GM21381 (cell line): Measurements from ENCODE around the gene OXNAD1.

Source experiments
- ATAC-seq: cut with Tn5 transposase; IDR thresholded peaks from one replicate; pipeline ENCODE4 v1.9.1; 2021; ENCODE audit warnings: mild to moderate bottlenecking, moderate library complexity; ENCODE audit not compliant: unreplicated experiment

OXNAD1 gene

DNA sequence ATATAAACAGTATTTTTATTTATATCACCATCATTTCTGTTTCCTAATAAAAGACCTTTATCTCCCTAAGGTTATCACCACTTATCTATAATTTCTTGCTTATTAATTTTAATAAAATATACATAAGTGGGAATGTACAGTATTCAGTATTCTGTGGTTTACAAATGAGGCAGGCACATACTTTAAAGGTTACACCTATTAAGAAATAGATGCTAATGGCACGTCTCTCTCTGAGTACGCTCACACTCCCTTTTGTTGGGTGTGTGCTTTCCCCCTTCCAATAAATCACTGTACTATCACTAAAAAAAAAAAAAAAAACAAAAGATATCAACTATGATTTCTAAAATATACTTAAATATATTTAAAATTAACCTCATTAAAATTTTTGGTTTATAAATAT is 8.9 kb downstream of the OXNAD1 start:
- ATAC-seq = no peak

DNA sequence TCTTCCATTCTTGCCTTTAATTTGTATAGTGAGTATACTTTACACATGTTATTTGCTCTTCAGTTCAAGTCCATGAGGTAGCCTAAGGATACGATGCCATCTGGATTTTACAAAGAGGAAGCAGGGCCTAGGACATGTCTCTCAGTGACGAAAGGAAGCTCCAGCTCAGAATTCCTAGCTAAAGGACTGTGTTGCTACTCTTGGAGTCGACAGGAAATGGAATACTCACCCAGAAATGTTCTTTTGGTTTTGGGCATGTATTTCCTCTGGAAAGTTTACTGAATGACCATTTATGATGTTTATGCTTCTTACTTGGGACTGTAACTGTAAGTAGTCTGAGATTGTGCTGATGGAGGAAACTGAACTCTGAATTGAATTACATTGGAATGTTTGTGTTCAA is 12.5 kb downstream of the OXNAD1 start:
- no peak for ATAC-seq

DNA sequence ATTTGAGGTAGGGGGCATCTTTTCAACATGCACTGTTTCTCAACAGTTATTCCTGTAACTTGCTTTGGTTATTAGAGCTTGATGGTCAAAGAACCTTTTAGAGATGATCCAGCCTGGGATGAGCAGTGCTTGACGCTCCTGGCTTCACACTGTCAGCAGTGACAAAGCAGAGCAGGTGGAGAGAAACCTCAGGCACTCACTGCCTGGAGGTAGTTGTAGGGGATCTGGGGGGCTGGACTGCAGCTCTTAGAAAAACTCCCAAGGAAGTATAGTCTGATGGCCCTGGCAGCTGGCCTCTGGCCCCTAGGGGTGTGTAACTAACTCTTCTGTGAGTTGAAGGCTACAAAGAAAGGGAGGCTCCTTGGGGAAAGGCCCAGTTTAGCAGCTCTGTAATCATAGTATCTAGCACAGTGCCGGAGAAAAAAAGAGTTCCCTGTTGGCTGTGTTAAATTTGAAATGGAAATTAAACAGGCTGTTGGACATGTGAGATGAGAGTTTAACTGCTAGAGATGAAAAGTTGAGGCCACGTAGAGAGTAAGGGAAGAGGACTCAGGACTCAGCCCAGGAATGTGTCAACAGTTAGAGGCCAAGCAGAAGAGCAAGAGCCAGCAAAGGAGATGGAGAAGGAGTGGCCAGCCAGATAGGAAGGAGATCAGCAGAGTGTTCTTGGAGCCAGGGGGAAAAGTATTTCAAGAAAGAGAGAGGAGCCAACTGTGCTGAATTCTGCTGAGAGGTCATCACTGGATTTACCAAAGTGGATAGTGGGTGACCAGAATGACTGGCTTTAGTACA is 14.2 kb downstream of the OXNAD1 start:
- ATAC-seq = no peak

DNA sequence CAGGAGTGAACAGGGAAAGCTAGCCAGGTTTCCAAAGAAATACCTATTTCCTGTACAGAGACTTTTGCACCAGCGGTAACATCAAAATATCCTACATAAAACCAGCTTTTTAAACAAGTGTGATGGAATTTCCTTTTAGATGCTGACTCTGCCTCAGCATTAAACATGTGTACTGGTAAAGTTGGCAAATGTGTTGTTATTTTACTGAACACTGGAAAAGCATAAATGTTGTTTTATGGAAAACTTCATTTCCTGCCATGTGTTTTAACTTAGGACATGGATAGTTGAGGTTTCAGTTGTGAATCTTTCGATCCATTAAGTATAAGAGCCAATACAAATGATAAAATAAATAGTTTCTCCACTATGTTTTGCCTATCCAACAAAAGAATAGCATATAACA is 15.7 kb downstream of the OXNAD1 start:
- ATAC-seq = no peak

DNA sequence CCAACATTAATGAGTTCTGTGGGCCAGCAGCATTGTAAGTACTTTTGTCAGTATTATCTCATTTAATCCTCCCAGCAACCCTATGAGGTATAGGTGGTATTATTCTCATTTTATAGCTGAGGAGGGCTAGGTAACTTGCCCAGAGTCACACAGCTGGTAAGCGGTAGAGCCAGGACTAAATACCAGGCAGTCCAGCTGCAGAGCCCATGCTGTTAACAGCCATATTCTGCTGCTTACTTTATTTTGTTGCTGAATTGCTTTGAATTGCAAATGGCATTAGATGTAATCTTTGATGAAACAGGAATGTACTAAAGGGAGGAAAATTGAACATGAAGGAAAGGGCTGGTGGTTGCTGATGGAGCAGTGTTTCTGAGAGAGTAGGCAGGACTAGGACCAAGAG is 19.6 kb downstream of the OXNAD1 start:
- no peak for ATAC-seq

DNA sequence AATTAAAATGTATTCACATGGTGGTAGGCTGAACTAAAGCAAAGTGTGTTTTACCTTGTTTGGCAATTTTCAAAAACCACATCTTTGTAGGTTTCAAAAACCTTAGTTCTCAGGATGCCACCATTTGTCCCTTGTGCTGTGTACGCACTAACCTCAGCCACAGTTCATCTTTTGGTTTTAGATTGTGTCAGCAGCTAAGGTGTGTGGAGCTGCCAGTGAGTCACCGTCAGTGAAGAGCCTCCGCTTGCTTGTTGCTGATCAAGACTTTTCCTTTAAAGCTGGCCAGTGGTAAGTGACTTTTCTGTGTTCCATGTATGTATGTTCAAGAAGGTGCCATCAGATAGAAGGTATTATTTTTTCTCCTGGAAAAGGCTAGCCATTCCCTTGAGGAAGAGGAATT is 21.1 kb downstream of the OXNAD1 start:
- ATAC-seq = peak; percentile 79

DNA sequence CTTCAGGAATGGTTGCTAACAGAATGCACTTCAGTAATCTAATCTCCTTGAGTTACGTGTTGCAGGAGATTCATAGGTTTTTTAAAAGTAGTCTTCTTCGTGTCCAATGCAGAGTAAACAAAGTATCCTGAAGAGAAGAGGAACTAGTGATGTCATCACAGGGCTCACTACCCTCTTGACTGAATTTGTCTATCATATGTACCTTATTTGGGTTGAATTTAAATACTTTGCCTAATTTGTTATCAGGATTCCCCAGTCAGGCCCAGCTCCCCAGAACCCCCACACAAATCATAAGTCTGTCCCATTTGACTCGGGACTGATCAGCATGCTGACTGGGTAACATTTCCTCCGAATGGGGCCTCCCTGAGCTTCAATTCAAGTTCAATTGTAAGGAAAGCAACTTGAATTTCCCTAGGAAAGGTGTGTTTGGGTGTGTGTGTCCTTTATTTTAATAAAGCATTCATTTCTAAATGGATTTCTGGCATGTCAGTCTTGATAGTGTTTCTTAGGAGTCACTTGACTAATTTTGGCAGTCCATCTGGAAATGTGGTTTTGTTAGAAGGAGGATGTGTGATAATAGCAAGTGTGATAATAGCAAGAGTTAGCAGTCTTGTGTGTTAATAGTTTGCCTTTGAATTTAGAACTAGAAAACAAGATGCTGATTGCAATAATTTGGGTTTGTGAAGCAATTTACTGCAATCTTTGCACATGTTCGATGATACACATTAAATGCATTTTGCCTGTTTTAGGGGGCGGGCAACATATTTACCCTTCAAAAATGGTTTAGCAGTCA is 21.9 kb downstream of the OXNAD1 start:
- no peak for ATAC-seq

DNA sequence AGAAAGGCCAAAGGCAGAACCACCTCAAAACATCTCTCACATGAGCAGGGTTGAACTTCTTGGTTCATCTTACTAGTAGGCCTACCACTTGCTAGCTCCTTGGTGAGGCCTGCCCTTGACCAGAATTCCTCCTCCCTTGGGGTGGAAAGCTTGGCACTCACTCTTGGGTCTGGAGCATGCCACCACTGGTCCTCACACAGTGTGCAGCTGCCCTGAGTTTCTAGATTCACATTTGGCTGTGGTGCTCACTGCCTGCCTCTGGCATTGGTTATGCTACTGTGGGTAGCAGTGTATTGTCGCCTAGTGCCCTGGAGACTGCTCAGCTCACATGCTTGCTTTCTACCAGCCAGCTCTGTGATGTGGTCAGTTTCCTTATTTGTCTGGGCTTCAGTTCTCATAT is 23.7 kb downstream of the OXNAD1 start:
- no peak for ATAC-seq

DNA sequence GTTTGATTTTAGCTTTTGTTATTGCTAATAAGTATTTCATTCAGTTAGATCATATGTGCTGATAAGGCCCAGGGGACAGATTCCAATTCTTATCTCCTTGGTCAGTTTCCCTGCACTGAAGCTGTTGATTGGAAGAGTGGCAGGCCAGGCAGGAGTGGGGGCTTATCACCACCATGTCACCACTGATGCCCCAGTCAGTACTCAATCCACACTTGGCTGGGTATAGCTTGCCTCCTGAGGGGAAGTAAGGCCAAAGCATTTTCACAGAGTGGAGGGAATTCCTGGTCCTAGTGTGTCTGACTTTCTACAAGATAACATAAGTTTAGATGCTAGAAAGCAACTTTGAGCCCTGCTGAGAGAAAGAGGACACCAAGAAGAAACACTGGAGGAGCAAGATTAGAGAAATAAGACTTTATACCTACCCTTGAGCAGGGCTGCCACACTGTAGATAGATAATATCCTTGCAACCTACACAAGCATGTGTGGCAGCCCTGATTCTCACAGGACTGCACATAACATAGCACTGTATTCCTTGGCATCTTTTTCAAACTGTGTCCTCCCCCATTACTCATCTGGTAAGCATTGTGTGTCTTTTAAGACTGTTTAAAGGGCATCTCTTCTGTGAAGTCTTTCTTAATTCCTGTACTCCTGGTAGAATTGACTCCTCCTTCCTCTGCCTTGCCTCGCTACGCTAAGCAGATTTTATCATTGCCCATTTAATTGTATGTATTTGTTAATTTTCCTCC is 24.3 kb downstream of the OXNAD1 start:
- ATAC-seq = no peak

DNA sequence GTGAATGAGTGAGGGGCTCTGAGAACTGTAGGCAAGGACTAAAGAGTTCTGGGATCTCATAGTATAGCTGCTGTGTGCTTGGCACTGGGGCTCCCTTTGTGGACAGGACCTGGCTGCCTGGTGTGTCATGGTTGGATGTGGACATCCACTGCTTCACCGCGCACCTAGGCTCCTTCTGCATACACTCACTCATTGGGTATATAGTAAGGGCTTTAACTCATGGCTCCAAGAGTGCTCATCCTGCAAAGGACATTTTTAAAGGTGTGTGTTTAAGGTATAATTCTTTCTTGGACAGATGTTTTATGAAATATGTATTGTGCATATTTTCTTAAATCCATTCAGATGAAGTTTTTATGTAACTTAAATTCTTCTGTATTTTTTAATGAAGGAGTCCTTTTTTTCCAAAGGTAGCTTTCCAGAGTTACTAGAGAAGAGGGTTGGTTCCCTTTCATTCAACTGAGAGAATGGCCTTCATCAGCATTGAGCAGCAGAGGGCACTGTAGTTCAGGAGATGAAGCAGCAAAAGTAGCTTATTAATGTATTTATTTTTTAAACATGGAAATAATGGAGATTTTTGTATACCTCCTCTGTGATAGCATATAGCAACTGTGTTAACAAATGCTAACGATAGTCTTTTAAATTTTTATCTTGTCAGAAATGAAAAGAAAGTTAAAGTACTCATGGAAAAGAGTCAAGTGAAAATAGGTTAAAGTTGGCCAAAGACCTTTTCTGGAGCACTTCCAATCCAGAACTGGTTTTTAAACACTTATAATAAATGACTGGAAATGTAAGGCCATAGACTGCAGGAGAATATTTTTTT is 25.2 kb downstream of the OXNAD1 start:
- ATAC-seq = no peak

DNA sequence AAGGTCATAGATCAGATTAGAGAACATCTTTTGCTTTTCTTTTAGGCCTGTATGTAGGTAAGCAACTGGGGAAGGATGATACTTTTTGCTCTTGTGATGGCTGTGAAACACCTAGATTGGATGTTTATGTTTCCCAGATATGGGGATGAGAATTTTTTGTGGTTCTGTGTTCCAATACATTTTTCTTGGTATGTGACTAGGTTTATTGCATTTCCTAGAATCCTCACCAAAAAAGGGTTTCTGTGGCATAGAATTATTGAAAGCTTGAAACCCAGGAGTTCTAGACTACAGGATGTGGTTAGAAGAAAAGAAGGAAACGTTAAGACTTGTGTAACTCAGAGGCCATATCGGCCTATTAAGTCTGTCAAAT is 25.8 kb downstream of the OXNAD1 start:
- ATAC-seq = peak; percentile 35

DNA sequence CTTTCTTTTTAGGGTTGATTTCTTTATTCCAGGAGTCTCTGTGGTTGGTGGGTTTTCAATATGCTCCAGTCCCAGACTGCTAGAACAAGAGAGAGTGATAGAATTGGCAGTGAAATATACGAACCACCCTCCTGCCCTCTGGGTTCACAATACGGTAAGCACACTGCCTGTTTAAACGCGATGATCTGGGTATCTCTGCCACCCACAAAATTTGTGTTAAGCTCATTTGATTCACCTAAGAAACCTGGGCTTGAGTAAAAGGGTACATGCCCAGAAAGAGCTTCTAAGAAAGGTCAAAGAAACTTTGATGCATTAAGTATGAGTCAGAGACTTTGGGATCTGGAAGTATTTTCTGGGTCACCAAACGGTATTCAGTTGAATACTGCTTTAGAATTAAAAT is 29.8 kb downstream of the OXNAD1 start:
- ATAC-seq = no peak

DNA sequence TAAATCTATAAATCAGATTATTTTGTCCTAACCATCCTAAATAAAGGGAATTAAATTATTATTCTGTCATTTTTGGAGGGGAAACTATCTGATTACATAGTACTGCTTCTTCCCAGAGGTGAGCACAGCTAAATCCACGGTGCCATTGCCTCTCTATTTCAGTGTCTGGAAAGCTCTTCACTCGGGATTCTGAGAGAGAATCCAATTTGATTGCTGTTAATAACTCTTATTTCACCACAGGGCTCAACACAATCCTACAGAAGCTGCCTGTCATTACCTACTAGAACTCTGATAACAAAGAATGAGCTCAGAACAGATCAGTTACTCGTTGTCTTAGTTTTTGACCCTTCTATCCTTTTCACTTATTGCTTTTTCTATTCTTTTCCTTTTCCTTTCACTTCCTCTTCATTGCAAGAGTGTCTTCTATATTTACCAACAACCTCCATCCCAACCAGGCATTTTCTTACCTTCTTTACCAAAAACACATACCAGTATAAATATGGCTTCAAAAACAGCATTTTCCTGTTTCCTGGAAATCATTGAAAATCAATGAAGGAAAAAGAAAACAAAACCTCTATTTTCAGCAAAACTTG is 30.4 kb downstream of the OXNAD1 start:
- no peak for ATAC-seq

DNA sequence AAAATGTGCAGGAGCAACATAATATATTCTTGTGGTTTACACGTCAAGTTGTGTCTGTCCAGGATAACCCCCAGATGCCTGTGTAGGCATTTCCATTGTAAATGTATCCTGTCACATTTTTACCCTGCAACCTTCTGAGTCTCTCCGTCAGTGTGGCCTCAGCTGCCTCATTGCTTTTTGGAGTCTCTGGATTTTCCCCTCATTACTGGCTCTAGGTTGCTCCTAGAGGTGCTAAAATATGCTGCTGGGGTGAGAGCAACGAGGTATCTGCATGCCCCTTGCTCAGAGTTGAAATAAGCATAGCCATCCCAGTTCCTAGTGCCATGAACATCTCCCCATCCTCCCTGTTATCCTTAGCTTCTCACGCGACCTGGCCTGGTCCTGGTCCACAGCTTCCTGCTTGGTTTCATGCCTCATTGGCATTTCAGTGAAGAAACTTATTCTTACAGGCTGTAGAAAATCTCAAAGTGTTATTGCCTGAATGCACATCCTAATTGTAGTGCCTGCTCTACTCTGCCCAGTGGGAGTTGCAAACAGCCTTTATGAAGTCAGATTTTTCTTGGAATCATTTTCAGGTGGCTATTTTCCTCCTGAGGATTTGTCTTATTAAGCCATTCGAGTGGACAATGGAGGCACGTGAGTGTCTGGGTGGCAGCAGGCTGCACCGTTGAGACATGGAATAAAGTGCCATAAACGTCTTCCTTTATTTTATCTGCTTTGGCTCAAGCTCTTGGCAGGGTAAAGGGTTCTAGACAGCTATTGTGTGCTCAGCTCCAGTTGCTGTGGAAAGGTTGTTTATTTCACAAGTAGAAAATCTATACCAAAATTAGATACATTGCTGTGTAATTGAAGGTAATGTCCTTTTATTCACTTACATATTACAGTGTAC is 33.2 kb downstream of the OXNAD1 start:
- no peak for ATAC-seq

DNA sequence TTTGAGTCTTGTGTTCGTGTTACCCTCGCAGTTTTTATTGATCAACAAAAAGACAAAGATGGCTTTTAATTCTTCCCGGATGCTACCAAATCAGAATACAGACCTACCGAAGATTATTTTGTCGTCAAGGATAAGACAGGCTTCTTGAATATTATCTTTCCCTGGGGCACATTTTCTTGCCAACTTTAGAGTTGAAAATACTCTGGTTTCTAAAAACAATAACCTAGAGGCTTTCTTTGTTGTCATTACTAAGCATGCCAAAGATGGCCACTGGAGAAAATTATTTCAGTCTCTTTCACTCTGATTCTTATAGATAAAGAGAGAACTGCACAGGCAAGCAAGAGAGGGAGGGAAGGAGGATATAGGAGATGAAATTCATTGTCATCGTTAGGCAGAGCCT is 33.9 kb downstream of the OXNAD1 start:
- ATAC-seq = no peak

DNA sequence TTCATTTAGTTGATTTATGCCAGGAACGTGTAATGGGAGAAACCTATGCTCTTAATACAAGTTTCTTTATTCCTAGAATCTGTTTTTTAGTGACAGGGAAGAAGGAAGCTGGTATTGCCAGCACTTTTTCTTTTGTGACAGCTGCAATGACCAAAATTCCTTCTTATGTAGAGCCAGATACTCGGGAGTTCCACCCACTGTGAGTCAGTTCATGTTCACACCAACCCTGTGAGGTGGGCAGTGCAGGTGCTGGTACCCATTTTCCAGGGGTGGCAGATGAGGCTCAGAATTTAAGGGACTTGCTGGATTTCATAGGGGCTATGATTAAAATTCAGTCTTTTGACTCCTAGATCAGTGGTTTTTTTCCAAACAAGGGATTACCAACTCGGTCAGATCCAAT is 34.7 kb downstream of the OXNAD1 start:
- ATAC-seq = no peak

DNA sequence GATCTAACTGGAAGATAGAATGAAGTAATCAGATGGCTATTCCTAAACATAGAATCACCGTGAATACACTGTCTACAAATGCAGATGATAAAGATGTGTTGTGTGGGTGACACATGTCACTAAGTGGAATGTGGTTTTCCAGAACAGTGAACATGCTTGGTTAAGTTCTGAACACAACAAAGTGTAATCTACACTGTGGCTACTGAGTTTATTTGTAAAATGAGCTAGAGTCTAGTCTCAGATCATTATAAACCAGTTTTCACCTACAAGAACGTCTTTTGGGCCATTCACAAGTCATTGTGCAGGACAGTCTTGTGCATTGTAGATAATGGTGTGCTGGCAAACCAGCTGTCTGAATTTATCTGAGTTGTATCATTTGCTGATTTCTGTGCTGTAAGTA is 35.3 kb downstream of the OXNAD1 start:
- ATAC-seq = no peak

DNA sequence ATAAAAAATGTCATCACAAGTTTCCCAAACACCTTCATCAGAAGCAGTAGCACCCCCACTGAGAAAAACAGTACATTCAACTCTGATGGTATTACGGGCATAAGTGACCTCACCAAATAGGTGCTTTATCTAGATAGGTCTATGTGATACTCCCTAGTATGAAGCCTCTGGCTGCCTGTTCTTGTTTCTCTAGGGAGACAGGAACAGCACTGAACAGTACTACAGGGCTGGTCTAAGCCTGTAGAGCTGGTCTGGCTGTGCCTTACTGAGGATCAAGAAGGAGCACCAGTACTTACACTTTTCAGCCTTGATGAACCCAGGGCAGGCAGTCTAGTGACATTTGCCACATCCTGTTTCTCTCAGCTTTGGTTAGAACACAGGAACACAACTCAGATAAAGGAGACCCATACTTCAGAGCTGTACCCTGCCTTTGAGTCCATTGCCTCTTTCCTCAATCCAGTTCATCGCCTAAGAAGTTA is 35.9 kb downstream of the OXNAD1 start:
- ATAC-seq = peak; percentile 73

DNA sequence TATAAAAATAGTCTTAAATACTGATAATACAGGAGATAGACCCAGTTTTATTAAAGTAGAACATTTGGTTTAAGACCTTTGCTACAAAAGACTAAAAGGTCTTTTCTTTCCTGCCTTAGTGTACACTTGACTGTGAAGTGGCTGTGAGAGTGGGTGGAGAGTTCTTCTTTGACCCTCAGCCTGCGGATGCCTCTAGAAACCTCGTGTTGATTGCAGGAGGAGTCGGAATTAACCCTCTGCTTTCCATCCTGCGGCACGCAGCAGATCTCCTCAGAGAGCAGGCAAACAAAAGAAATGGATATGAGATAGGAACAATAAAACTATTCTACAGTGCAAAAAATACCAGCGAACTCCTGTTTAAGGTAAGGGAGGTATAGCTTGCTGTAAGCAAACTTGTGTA is 36.5 kb downstream of the OXNAD1 start:
- ATAC-seq = no peak
